ENCODE measurements around the gene HMGCS1. TPM values are rescaled to one million over a fixed set of nuclear protein-coding genes. Genes with fewer than 3 reads are reported as not detected.
A peak's percentile ranks its signal among the peaks of the same experiment; 100 is the strongest.

HMGCS1 gene
- total and polyA plus RNA-seq, 9 of the 15 experiments (the other 6 are each of a cell fraction or from before 2014, with no cell fraction given), result 43.7 to 337 (median 111) TPM

GRCh38 chr5:43270645-43271044, 42.6 kb downstream of the HMGCS1 start:
- H3K79me2 ChIP-seq (ENCODE audit: control insufficient read depth, insufficient read depth, low read length), result no peaks in the 10 kb centered on the region
- WGBS (ENCODE audit: insufficient coverage, low coverage, missing lambda C conversion rate), result 11% methylated on average over 1 of the region's 1 CpG
- ATAC-seq (peak; percentile 24; the same call in 1 of the 3 replicates), DNase-seq (ENCODE audit: extremely low read depth in 1 of 4, low spot score in 3 of 4) (peak in 1 of 4 experiments; percentile 19), FAIRE-seq (no peak)
- H3K27ac ChIP-seq (ENCODE audit: extremely low read depth, low read depth, low read length), result no peak overlapping the region
- H3K27me3 ChIP-seq (ENCODE audit: control insufficient read depth in 2 of 2, insufficient read depth in 2 of 2, low read length in 2 of 2), result no peaks in the 10 kb centered on the region
- POLR2A ChIA-PET, result interaction anchor here (0.8 to 1.2 kb wide), 3 partner anchors 15 to 205 kb away, joined by 3 to 4 read pairs (median 3); no protein-coding TSS in a partner anchor
- no peaks in the 10 kb centered on the region for H3K9me1 ChIP-seq (ENCODE audit: control insufficient read depth, insufficient read depth, low read length)
- H2AFZ ChIP-seq (ENCODE audit: low read depth, low read length), result 0 out of 2 replicates have a peak overlapping the region, but pooled peaks have one; percentile 15
- BruUV-seq (replicated peaks), result no TSS peak
- H3K36me3 ChIP-seq (ENCODE audit: control insufficient read depth, insufficient read depth, low read length), result no peaks in the 10 kb centered on the region
- in situ Hi-C loops (cut with MboI) (no loop called here), intact Hi-C loops (cut with micrococcal nuclease) (no loop called here)
- H3K4me3 ChIP-seq, result no peak overlapping the region
- TF ChIP-seq L3MBTL2 (IDR thresholded peaks at IDR 0.05) (no peak), ZNF778 (CRISPR knock-in tag; IDR thresholded peaks at IDR 0.05) (no peak), RAD21 (CRISPR knock-in tag; conservative IDR thresholded peaks at IDR 0.05 in 1 of 2, IDR thresholded peaks at IDR 0.05 in 1 of 2) (no peak), ID3 (CRISPR knock-in tag; IDR thresholded peaks at IDR 0.05) (no peak), ID3 (tag; IDR thresholded peaks at IDR 0.05) (0 out of 2 replicates have a peak, but pooled peaks have one; percentile 31), ATF3 (IDR thresholded peaks at IDR 0.05) (no peak), ATF3 (CRISPR knock-in tag; conservative IDR thresholded peaks at IDR 0.05) (no peak), ARHGAP35 (IDR thresholded peaks at IDR 0.05; ENCODE audit: partially characterized antibody) (no peak), KAT2B (IDR thresholded peaks at IDR 0.05; ENCODE audit: low read depth, low read length) (no peak), ATF7 (IDR thresholded peaks at IDR 0.05) (no peak), ELF1 (tag; IDR thresholded peaks at IDR 0.05) (0 out of 2 replicates have a peak, but pooled peaks have one; percentile 24), ZNF740 (CRISPR knock-in tag; IDR thresholded peaks at IDR 0.05) (no peak), ZNF740 (tag; IDR thresholded peaks at IDR 0.05) (no peak), NR2C1 (IDR thresholded peaks at IDR 0.05) (no peak), NR2C1 (tag; IDR thresholded peaks at IDR 0.05) (no peak), CBFB (CRISPR knock-in tag; IDR thresholded peaks at IDR 0.05) (no peak), ZC3H11A (IDR thresholded peaks at IDR 0.05; ENCODE audit: low read depth, low read length) (no peak), CEBPB (tag; IDR thresholded peaks at IDR 0.05) (peak; percentile 54), MED1 (CRISPR knock-in tag; IDR thresholded peaks at IDR 0.05; ENCODE audit: borderline replicate concordance) (no peak), POLR2B (IDR thresholded peaks at IDR 0.05; ENCODE audit: low read depth, partially characterized antibody) (no peak)
- H3K4me1 ChIP-seq (replicated peaks in 1 of 2; ENCODE audit: control insufficient read depth in 2 of 2, insufficient read depth in 2 of 2, low read length in 2 of 2), result peaks cover 15 to 22% of the 10 kb centered on the region in 2 experiments
- no peak overlapping the region for H3K9ac ChIP-seq (ENCODE audit: insufficient read depth in 1 of 2, low read depth in 2 of 2, low read length in 2 of 2)
- no peaks in the 10 kb centered on the region; the same call in 1 of the 2 replicates for H3K9me3 ChIP-seq (replicated peaks; ENCODE audit: control insufficient read depth, insufficient read depth, low read depth, low read length)
- CTCF ChIA-PET (ENCODE audit: low intra/inter-chr PET ratio), result no interaction called here
- H3K4me2 ChIP-seq (ENCODE audit: insufficient read depth, low read length), result no peak overlapping the region
- H4K20me1 ChIP-seq (replicated peaks; ENCODE audit: control insufficient read depth, insufficient read depth, low read length), result no peaks in the 10 kb centered on the region
